ENCODE measurements around the gene OR52H1. TPM values are rescaled to one million over a fixed set of nuclear protein-coding genes. Genes with fewer than 3 reads are reported as not detected.

The OR52H1 gene
- total and polyA plus RNA-seq, 9 of the 15 experiments (the other 6 are each of a cell fraction or from before 2014, with no cell fraction given), result 0.15 TPM; not detected in 8

DNA sequence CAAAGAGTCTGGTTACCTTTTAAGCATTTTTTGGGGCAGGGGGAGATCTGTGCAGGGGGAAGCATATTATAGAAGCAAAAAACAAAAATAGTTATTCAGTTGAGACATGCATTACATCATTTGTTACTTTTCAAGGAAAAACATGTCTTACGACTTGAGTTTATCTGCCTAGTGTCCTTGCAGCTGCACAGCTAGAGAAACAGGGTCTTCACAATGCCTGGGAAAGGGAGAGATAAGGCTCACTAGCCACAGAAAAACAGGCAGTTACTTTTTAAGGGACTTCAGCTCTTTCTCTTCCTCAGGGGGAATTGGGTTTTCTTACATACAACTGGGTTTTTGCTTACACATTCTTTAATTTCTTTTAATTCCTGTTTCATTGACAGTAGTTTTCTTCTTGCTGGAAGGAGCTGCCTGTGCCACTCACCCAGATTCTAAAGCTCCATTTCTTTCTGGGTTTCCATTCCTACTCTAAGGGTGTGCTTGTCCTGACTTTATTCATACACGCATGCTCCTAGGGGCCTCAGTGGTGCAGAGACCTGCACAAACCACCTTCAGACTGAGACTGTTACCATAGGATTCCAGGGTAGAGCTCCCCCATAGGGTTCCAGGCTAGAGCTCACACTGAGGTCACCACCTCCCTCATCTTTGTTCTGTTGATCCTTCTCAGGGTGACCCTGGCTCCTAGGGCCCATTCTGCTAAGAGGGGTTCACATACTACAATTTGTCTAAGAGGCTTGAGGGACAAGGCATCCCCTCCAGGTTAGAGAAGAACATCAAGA is 17.1 kb downstream of the OR52H1 start (continued):
- TF ChIP-seq, protein P1, sequence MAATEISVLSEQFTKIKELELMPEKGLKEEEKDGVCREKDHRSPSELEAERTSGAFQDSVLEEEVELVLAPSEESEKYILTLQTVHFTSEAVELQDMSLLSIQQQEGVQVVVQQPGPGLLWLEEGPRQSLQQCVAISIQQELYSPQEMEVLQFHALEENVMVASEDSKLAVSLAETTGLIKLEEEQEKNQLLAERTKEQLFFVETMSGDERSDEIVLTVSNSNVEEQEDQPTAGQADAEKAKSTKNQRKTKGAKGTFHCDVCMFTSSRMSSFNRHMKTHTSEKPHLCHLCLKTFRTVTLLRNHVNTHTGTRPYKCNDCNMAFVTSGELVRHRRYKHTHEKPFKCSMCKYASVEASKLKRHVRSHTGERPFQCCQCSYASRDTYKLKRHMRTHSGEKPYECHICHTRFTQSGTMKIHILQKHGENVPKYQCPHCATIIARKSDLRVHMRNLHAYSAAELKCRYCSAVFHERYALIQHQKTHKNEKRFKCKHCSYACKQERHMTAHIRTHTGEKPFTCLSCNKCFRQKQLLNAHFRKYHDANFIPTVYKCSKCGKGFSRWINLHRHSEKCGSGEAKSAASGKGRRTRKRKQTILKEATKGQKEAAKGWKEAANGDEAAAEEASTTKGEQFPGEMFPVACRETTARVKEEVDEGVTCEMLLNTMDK (IDR thresholded peaks at IDR 0.05; ENCODE audit: borderline replicate concordance, insufficient read depth, low read depth, low read length, poor library complexity, severe bottlenecking), result no peak
- no peak for TF ChIP-seq JUNB (CRISPR knock-in tag; conservative IDR thresholded peaks at IDR 0.05)
- TF ChIP-seq RBBP5 (IDR thresholded peaks at IDR 0.05; ENCODE audit: borderline replicate concordance, insufficient read depth, low read length, poor library complexity, severe bottlenecking), result peak; percentile 25
- TF ChIP-seq RBM14 (IDR thresholded peaks at IDR 0.05; ENCODE audit: borderline replicate concordance, insufficient read depth, low read depth, low read length), result no peak
- TF ChIP-seq NFIC (IDR thresholded peaks at IDR 0.05), result peak; percentile 47
- TF ChIP-seq SOX6 (IDR thresholded peaks at IDR 0.05), result peak; percentile 68
- no peak for TF ChIP-seq ETV5 (CRISPR knock-in tag; IDR thresholded peaks at IDR 0.05; ENCODE audit: low read depth)
- peak; percentile 67; the same call in 1 of the 2 replicates for TF ChIP-seq TEAD4 (IDR thresholded peaks at IDR 0.05; ENCODE audit: low read length)
- no peak for TF ChIP-seq TEAD4 (CRISPR knock-in tag; IDR thresholded peaks at IDR 0.05; ENCODE audit: borderline replicate concordance)
- TF ChIP-seq ZNF77 (CRISPR knock-in tag; IDR thresholded peaks at IDR 0.05), result no peak
- TF ChIP-seq, protein P2, sequence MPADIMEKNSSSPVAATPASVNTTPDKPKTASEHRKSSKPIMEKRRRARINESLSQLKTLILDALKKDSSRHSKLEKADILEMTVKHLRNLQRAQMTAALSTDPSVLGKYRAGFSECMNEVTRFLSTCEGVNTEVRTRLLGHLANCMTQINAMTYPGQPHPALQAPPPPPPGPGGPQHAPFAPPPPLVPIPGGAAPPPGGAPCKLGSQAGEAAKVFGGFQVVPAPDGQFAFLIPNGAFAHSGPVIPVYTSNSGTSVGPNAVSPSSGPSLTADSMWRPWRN (IDR thresholded peaks at IDR 0.05; ENCODE audit: low read depth), result no peak
- TF ChIP-seq TCF7 (IDR thresholded peaks at IDR 0.05; ENCODE audit: borderline replicate concordance), result no peak
- TF ChIP-seq CBFA2T2 (conservative IDR thresholded peaks at IDR 0.05), result peak; percentile 67
- TF ChIP-seq ZEB2 (IDR thresholded peaks at IDR 0.05), result no peak
- TF ChIP-seq PYGO2 (tag; IDR thresholded peaks at IDR 0.05), result no peak
- peak; percentile 43; the same call in 1 of the 2 replicates for TF ChIP-seq RFX1 (IDR thresholded peaks at IDR 0.05)
- TF ChIP-seq CBFA2T3 (IDR thresholded peaks at IDR 0.05), result peak; percentile 73
- TF ChIP-seq HDAC6 (IDR thresholded peaks at IDR 0.05; ENCODE audit: low read depth, low read length), result no peak
- TF ChIP-seq SMARCE1 (IDR thresholded peaks at IDR 0.05), result peak; percentile 63
- TF ChIP-seq HDAC3 (IDR thresholded peaks at IDR 0.05; ENCODE audit: borderline replicate concordance, partially characterized antibody), result peak; percentile 33
- TF ChIP-seq STAT5A (IDR thresholded peaks at IDR 0.05; ENCODE audit: borderline replicate concordance, low read length), result peak; percentile 37; the same call in 1 of the 2 replicates
